Tibial nerve (tissue), 4 donors: Measurements from ENCODE around the gene RTCA.

Experiments used
- CTCF ChIP-seq, 5 experiments: fragments of 200-600 bp in 3 of 5; fragments of 450-650 bp in 2 of 5; sonication (generic) in 3 of 5; IDR thresholded peaks; one replicate each; pipeline ENCODE4 v1.5.1; 2016 to 2019; ENCODE audit warnings: antibody characterized with exemption in 5 of 5, mild to moderate bottlenecking in 3 of 5, moderate library complexity in 2 of 5
- EP300 ChIP-seq, 2 donors: sonication (generic); formaldehyde crosslinking; IDR thresholded peaks; one replicate each; pipeline ENCODE4 v1.6.1; 2017; ENCODE audit warnings: antibody characterized with exemption in 2 of 2, mild to moderate bottlenecking in 1 of 2
- POLR2A ChIP-seq, 2 donors: fragments of 450-650 bp; IDR thresholded peaks; one replicate each; pipeline ENCODE4 v1.6.1; 2017; ENCODE audit warnings: antibody characterized with exemption in 2 of 2, mild to moderate bottlenecking in 2 of 2, moderate library complexity in 2 of 2

- TF ChIP-seq POLR2A (IDR thresholded peaks at IDR 0.05) (no peak), CTCF (IDR thresholded peaks at IDR 0.05) (no peak), EP300 (IDR thresholded peaks at IDR 0.05) (no peak)
Measured at GRCh38 chr1:100265562-100265930, 470 bp upstream of the RTCA start.
